22Rv1 (cell line): ENCODE measurements around the gene CSPG4.
"Not testable (repeated sequence)": the region's sequence is repeated elsewhere in the genome, so short reads cannot be mapped to it uniquely, and the experiment has no call there.

Experiments used
- ZFX ChIP-seq: fragments of 450-650 bp; IDR thresholded peaks from 2 replicates; pipeline ENCODE4 v1.6.1; 2017; ENCODE audit warnings: antibody characterized with exemption, borderline replicate concordance
- TF ChIP-seq, protein P1 (sequence below): fragments of 450-650 bp; IDR thresholded peaks from 2 replicates; pipeline ENCODE4 v1.5.1; 2017; ENCODE audit warnings: mild to moderate bottlenecking

DNA sequence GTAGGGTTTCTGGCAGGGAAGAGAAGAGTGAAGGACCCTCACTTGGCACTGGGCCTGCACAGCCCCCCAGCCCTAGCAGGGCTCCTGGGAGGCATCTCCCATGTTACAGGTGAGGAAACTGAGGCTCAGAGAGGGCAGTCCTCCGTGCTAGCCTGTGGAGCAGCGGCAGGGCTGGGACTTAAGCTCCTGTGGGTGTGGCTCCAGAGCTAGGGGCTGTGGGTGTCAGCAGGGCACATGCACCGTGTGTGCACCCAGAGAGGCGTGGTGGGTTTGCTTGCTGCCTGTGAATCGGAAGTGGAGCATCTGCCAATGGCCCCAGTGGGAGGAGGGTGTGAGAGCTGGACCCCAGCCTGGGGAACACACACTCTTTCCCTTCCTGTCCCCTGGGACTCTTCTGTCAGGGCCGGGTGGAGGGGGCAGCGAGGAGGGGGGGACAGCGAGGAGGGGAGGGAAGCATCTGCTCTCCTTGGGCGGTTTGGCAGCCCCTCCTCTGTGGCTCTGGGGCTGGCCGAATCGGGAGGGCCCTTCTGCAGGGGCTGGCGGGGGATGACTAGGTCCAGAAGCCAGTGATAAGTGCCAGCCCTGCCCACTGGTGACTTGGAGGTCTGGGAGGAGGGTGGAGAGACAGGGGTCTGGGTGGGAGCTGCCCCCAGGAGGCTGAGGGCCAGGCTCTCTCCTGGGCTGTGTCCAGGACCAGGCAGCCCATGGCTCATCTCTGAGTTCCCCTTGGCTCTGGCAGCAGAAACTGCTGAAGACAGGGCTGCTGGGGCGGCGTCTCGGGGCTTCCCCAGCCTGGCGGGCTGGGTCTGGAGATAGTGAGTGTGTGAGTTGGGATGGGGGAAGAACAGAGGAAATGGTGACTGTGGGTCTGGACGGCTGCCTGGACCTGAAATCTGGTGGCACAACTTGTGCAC is 12.4 kb downstream of the CSPG4 start:
- TF ChIP-seq, protein P1, sequence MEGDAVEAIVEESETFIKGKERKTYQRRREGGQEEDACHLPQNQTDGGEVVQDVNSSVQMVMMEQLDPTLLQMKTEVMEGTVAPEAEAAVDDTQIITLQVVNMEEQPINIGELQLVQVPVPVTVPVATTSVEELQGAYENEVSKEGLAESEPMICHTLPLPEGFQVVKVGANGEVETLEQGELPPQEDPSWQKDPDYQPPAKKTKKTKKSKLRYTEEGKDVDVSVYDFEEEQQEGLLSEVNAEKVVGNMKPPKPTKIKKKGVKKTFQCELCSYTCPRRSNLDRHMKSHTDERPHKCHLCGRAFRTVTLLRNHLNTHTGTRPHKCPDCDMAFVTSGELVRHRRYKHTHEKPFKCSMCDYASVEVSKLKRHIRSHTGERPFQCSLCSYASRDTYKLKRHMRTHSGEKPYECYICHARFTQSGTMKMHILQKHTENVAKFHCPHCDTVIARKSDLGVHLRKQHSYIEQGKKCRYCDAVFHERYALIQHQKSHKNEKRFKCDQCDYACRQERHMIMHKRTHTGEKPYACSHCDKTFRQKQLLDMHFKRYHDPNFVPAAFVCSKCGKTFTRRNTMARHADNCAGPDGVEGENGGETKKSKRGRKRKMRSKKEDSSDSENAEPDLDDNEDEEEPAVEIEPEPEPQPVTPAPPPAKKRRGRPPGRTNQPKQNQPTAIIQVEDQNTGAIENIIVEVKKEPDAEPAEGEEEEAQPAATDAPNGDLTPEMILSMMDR: not testable (repeated sequence)
- not testable (repeated sequence) for TF ChIP-seq ZFX
